GM12864 (cell line): ENCODE results near the gene SEMA4F.

Experiments
- DNase-seq: peaks from one replicate; pipeline ENCODE4 v3.0.0-alpha.2; 2011; ENCODE audit warnings: low read depth
- H3K4me3 ChIP-seq: 2 replicates; pipeline ENCODE4 v1.5.1; 2011; ENCODE audit warnings: mild to moderate bottlenecking, low read depth, low read length, control low read depth
- CTCF ChIP-seq: IDR thresholded peaks from 2 replicates; pipeline ENCODE4 v1.5.1; 2011; ENCODE audit warnings: low read depth, mild to moderate bottlenecking, moderate library complexity, low read length, control low read depth, inconsistent platforms; ENCODE audit errors: missing control alignments

Gene SEMA4F

GRCh38 chr2:74728842-74729241 lies 74.8 kb downstream of the SEMA4F start:
- no peak for TF ChIP-seq CTCF
- no peak overlapping the region for H3K4me3 ChIP-seq
- DNase-seq, result no peak

GRCh38 chr2:74730530-74730929 lies 76.5 kb downstream of the SEMA4F start:
- H3K4me3 ChIP-seq, result no peak overlapping the region
- DNase-seq, result no peak

More at GRCh38 chr2:74730530-74730929, 76.5 kb downstream of the SEMA4F start:
- no peak for TF ChIP-seq CTCF
